Activated CD4-positive, alpha-beta T cell treated with anti-CD3 and anti-CD28 coated beads, Interleukin-2, amount 10 ng/mL, durations not matched to agents 24 days and 14 days (primary cell): ENCODE results near the gene MARCKS. TPM values are rescaled to one million over a fixed set of nuclear protein-coding genes. Genes with fewer than 3 reads are reported as not detected.
"Not testable (repeated sequence)": the region's sequence is repeated elsewhere in the genome, so short reads cannot be mapped to it uniquely, and the experiment has no call there.

Experiments used
- DNase-seq: peaks from one replicate; pipeline ENCODE4 v3.0.0; 2022
- H3K27ac Mint-ChIP-seq: one replicate; pipeline ENCODE4 v1.8.0; 2022; ENCODE audit warnings: mild to moderate bottlenecking, mixed read lengths
- H3K27me3 Mint-ChIP-seq: one replicate; pipeline ENCODE4 v1.8.0; 2022; ENCODE audit warnings: mixed read lengths
- H3K36me3 Mint-ChIP-seq: one replicate; pipeline ENCODE4 v1.8.0; 2022; ENCODE audit warnings: low read depth, mild to moderate bottlenecking, mixed read lengths
- H3K4me1 Mint-ChIP-seq: one replicate; pipeline ENCODE4 v1.8.0; 2021; ENCODE audit warnings: mixed read lengths
- H3K4me3 Mint-ChIP-seq: one replicate; pipeline ENCODE4 v1.8.0; 2022; ENCODE audit warnings: mild to moderate bottlenecking, moderate library complexity, mixed read lengths
- H3K9me3 Mint-ChIP-seq: one replicate; pipeline ENCODE4 v1.8.0; 2021; ENCODE audit warnings: mixed read lengths
- intact Hi-C: fragments of 100-400 bp; cut with micrococcal nuclease; formaldehyde crosslinking; loops from one replicate; pipeline ENCODE4 v1.15.1; 2023
- total RNA-seq: library from RNA; stranded (reverse); gene quantifications from 2 replicates; pipeline ENCODE4 v1.2.3, GENCODE V29; 2022

The MARCKS gene
- total RNA-seq, 1 donor from 2014 or later = 0.05 TPM

DNA sequence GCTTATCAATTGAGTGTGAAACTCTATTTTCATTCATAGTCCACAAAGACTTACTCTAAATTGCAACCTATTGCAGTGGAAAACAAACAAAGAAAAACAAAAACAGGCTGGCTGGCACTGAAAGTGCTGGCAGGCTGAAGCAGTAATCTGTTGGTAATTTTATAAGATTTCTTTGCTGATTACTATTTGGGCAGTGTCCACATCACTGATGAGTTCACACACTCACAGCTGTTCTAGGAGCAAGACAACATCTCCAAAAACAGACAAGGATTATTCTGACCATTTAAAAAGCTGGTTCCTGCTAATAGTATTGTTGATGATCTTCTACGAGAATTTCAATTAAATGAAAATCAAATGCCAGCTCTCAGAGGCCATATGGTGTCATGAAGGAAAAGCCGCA lies 26.9 kb downstream of the MARCKS start:
- no peak for DNase-seq
- intact Hi-C loops = no loop called here

DNA sequence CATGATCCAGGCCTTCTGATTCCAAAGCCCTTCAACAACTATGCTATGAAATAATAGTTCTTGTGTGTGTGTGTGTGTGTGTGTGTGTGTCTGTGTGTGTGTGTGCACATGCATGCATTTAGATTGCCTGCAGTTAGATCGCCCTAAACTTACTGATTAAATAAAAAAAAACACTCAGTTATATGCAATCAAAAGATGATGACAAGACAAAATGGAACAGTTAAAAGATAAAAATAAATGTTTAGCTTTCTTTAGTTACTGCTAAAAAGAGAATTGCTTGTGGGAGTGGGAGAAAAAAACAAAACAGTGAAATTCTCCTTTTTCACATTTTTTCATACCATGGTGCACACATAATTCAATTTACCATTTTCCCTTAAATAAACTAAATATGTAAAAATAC lies 29.4 kb downstream of the MARCKS start:
- Mint-ChIP-seq H3K4me1 (no peaks in the 10 kb centered on the region), H3K27me3 (peaks cover 5% of the 10 kb centered on the region), H3K27ac (no peak overlapping the region), H3K4me3 (no peak overlapping the region), H3K36me3 (no peaks in the 10 kb centered on the region), H3K9me3 (no peaks in the 10 kb centered on the region)
- DNase-seq = no peak
- intact Hi-C loops = no loop called here

More for the DNA sequence above, 26.9 kb downstream of the MARCKS start:
- H3K36me3 Mint-ChIP-seq = no peaks in the 10 kb centered on the region
- no peak overlapping the region for H3K27ac Mint-ChIP-seq
- H3K27me3 Mint-ChIP-seq = peaks cover 20% of the 10 kb centered on the region
- H3K4me3 Mint-ChIP-seq = no peak overlapping the region
- no peaks in the 10 kb centered on the region for H3K9me3 Mint-ChIP-seq
- H3K4me1 Mint-ChIP-seq = no peaks in the 10 kb centered on the region

DNA sequence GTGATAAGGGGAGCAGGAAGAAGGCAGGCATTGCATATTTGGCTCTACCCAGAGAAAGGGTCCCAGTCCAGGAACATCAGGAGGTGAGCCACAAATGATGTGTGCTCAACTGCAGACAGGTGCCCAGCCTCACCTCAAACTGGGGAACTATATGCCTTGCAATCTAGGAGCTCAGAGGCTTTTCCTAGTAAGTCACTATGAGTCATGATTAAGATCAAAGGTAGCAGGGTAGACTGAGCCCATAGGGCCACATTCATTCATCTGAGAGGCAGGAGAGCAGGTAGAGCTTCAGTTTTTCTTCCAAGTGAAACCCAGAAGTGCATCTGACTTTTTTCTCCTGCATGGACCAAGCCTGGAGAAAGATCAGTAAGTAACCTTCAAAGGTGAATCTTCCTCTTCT lies 31.3 kb downstream of the MARCKS start:
- H3K4me3 Mint-ChIP-seq = no peak overlapping the region
- H3K9me3 Mint-ChIP-seq = no peaks in the 10 kb centered on the region
- DNase-seq = no peak
- H3K27ac Mint-ChIP-seq = no peak overlapping the region
- intact Hi-C loops = no loop called here
- H3K4me1 Mint-ChIP-seq = no peaks in the 10 kb centered on the region
- H3K36me3 Mint-ChIP-seq = no peaks in the 10 kb centered on the region
- peaks cover 3% of the 10 kb centered on the region for H3K27me3 Mint-ChIP-seq

- no peaks in the 10 kb centered on the region for H3K4me1 Mint-ChIP-seq
- H3K27ac Mint-ChIP-seq = no peak overlapping the region
- no peak overlapping the region for H3K4me3 Mint-ChIP-seq
- no peaks in the 10 kb centered on the region for H3K9me3 Mint-ChIP-seq
- intact Hi-C loops = no loop called here
- H3K27me3 Mint-ChIP-seq = peaks cover 3% of the 10 kb centered on the region
- no peak for DNase-seq
- no peaks in the 10 kb centered on the region for H3K36me3 Mint-ChIP-seq
Observed at GRCh38 chr6:113888956-113889630, 31.9 kb downstream of the MARCKS start.

- H3K36me3 Mint-ChIP-seq = no peaks in the 10 kb centered on the region
- DNase-seq = no peak
Observed at GRCh38 chr6:113893451-113893850, 36.3 kb downstream of the MARCKS start.

GRCh38 chr6:113893866-113894265 lies 36.7 kb downstream of the MARCKS start:
- Mint-ChIP-seq H3K4me3 (no peak overlapping the region), H3K9me3 (no peaks in the 10 kb centered on the region), H3K27me3 (peaks cover 5% of the 10 kb centered on the region), H3K4me1 (no peaks in the 10 kb centered on the region), H3K36me3 (no peaks in the 10 kb centered on the region), H3K27ac (no peak overlapping the region)
- intact Hi-C loops = no loop called here
- no peak for DNase-seq

More at GRCh38 chr6:113893451-113893850, 36.3 kb downstream of the MARCKS start:
- intact Hi-C loops = no loop called here
- H3K4me3 Mint-ChIP-seq = no peak overlapping the region
- no peak overlapping the region for H3K27ac Mint-ChIP-seq
- H3K9me3 Mint-ChIP-seq = no peaks in the 10 kb centered on the region
- H3K4me1 Mint-ChIP-seq = no peaks in the 10 kb centered on the region
- H3K27me3 Mint-ChIP-seq = peaks cover 4% of the 10 kb centered on the region

- intact Hi-C loops = no loop called here
- Mint-ChIP-seq H3K4me1 (no peaks in the 10 kb centered on the region), H3K27me3 (peaks cover 8% of the 10 kb centered on the region), H3K9me3 (no peaks in the 10 kb centered on the region), H3K4me3 (no peak overlapping the region), H3K27ac (no peak overlapping the region), H3K36me3 (no peaks in the 10 kb centered on the region)
- DNase-seq = no peak
Observed at GRCh38 chr6:113894712-113895674, 37.8 kb downstream of the MARCKS start.

DNA sequence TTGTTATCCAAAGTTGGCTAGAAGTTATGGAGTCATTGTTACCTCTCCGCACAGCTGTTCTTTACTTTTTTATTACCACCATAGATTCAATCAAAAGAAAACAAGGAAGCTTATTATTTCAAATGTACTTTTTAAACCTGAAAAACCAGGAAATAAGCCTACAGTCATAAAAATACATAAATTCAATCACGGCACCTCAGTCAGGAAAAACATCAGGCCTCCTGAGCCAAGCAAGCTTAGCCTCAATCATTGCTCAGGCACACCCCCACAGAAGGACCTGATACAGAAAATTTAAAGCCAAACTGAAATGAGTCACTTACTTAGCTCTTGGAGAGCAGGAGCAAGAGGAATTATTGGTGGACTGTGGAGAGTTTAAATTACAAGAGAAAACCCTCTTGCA lies 44.3 kb downstream of the MARCKS start:
- no peaks in the 10 kb centered on the region for H3K36me3 Mint-ChIP-seq
- no peak overlapping the region for H3K27ac Mint-ChIP-seq
- DNase-seq = no peak
- H3K27me3 Mint-ChIP-seq = peaks cover 5% of the 10 kb centered on the region
- intact Hi-C loops = no loop called here
- no peaks in the 10 kb centered on the region for H3K4me1 Mint-ChIP-seq
- H3K4me3 Mint-ChIP-seq = no peak overlapping the region
- H3K9me3 Mint-ChIP-seq = no peaks in the 10 kb centered on the region

DNA sequence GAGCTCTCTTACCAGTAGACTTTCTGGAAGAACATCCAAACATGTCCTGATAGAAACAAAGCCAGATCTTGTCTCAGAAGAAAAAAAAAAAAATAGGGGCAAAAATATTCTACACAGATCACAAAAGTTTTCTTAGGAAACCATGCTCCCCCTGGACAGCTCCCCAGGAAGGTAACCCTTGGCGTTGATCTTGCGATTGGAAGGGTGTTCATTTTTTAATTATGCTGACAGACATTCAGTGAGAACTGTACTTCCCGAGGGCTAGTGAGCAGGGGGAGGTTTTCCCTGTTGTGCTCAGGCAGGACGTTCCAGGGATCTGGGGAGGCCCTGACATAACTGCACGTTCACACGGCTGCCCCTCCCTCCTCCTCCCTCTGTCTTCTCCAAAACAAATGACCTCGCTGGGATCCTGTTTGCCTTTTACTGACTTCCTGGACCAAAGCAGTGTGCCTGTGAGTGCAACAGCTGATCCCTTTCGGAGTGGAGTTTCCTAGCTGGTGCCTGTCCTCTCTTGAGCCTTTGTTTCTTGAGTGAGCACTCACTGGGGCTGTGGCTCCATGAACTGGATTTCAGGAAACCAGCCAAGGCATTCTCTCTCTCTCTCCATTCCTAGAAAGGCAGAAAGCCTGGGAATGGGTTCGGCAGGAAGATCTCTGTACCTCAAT lies 46.7 kb downstream of the MARCKS start:
- Mint-ChIP-seq H3K4me3 (no peak overlapping the region), H3K36me3 (no peaks in the 10 kb centered on the region), H3K9me3 (no peaks in the 10 kb centered on the region), H3K27ac (no peak overlapping the region), H3K4me1 (peaks cover 2% of the 10 kb centered on the region), H3K27me3 (peaks cover 4% of the 10 kb centered on the region)
- peak; percentile 17 for DNase-seq
- intact Hi-C loops = no loop called here

DNA sequence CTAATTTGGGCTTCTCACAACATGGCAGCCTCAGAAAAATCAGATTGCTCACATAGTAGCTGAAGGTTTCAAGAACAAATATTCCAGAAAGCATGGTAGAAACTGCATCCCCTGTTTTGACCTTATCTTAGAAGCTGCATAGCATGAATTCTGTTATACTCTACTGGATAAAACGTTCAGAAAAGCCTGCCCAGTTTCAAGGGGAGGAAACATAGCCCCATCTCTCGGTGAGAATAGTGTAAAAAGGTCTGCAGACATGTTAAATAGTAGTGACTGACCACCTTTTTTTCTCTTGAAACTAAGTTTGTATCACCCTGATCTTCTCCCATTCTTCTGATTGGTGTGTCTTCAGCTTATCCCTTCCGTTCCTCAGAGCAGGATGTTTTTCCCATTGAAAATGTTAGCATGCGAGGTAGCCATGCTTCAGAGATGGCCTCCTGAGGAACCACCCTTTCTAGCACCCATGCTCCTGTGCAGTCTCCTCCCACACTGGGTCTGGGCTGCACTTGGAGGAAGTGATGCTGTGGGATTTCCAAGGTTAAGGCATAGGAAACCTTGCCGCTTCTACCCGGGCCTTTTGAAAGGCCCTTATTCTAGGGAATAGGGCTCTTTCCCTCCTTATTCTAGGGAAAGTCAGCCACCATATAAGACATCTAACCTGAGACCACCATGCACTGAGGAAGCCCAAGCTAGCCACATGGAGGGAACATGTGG lies 50.1 kb downstream of the MARCKS start:
- Mint-ChIP-seq H3K9me3 (no peaks in the 10 kb centered on the region), H3K4me3 (no peak overlapping the region), H3K36me3 (no peaks in the 10 kb centered on the region), H3K27ac (no peak overlapping the region), H3K27me3 (peaks cover 12% of the 10 kb centered on the region), H3K4me1 (peaks cover 2% of the 10 kb centered on the region)
- DNase-seq = no peak
- intact Hi-C loops = no loop called here

DNA sequence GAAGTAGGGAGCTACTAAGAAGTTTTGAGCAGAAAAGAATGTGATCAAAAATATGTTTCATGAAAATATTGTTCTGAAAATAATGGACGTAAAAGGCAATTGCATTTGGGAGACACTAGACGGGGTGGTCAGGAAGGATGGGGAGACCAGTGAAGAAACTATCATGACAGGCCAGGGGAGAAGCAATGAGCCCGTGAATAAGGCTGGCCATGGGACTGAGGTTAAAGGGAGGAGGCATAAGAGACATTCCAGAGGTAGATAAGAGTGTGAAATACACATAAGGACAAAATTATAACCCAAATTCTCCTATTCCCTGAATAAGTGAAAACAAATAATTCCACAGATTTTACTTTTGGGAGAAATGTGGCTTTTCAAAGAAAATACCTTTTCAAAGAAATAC lies 51.7 kb downstream of the MARCKS start:
- intact Hi-C loops = loop anchor here (1.0 kb wide), 2 partner anchors 602 to 1128 kb away; no protein-coding TSS in a partner anchor
- H3K27me3 Mint-ChIP-seq = peaks cover 16% of the 10 kb centered on the region
- no peaks in the 10 kb centered on the region for H3K36me3 Mint-ChIP-seq
- H3K4me3 Mint-ChIP-seq = no peak overlapping the region
- peaks cover 2% of the 10 kb centered on the region for H3K4me1 Mint-ChIP-seq
- H3K27ac Mint-ChIP-seq = no peak overlapping the region
- peak; percentile 35 for DNase-seq
- no peaks in the 10 kb centered on the region for H3K9me3 Mint-ChIP-seq

DNA sequence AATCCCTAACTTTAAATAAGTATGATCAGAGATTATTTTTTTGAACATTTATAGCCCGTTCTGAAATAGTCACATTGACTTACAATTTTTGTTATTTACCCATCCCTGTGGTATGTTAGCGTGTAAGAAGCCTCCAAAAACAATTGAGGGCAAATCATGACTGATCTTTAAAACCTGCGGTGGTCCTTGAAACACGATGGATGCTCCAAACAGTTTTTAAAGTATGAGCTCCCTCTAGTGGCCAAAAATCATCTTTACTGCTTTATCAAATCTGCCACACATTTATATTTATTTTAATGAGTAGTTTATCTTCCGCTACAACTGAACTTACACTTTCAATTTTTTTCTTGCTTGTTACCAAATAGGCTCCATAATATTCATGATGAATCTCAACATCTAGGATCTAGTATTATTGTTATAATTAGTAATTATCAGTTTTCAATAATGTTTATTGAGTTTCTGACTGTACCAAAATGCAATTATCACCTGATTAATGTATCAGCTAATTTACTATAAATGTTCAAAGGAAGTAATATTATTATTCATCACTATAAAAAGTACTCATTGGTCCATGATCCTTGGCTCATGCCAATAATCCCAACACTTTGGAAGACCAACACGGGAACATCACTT lies 52.2 kb downstream of the MARCKS start:
- intact Hi-C loops = loop anchor here (1.0 kb wide), 2 partner anchors 603 to 1129 kb away; no protein-coding TSS in a partner anchor
- Mint-ChIP-seq H3K4me3 (no peak overlapping the region), H3K4me1 (peaks cover 2% of the 10 kb centered on the region), H3K9me3 (no peaks in the 10 kb centered on the region), H3K27me3 (peaks cover 18% of the 10 kb centered on the region), H3K36me3 (no peaks in the 10 kb centered on the region), H3K27ac (no peak overlapping the region)
- DNase-seq = peak; percentile 67

- H3K9me3 Mint-ChIP-seq, DNase-seq, H3K27ac Mint-ChIP-seq, H3K4me3 Mint-ChIP-seq, intact Hi-C loops, H3K4me1 Mint-ChIP-seq, H3K36me3 Mint-ChIP-seq: not testable (repeated sequence)
- peaks cover 23% of the 10 kb centered on the region for H3K27me3 Mint-ChIP-seq
Observed at GRCh38 chr6:113910285-113910684, 53.1 kb downstream of the MARCKS start.
